GM13976 (cell line): ENCODE data around the gene GTF2H1.
A peak's percentile ranks its signal among the peaks of the same experiment; 100 is the strongest.

Source experiments
- DNase-seq: peaks from one replicate; pipeline ENCODE4 v3.0.0; 2012; ENCODE audit warnings: low spot score
- CTCF ChIP-seq: IDR thresholded peaks from 2 replicates; pipeline ENCODE4 v1.5.1; 2012; ENCODE audit warnings: borderline replicate concordance, mild to moderate bottlenecking; ENCODE audit not compliant: insufficient read depth; ENCODE audit errors: extremely low read depth, missing control alignments, control extremely low read depth
- in situ Hi-C: fragments of 300-500 bp; cut with MboI; formaldehyde crosslinking; loops from one replicate; pipeline ENCODE4 v1.12.0; 2022; ENCODE audit warnings: low sequenced_read_pairs, mixed read lengths, inconsistent platforms; ENCODE audit not compliant: unreplicated experiment

GTF2H1 gene

DNA sequence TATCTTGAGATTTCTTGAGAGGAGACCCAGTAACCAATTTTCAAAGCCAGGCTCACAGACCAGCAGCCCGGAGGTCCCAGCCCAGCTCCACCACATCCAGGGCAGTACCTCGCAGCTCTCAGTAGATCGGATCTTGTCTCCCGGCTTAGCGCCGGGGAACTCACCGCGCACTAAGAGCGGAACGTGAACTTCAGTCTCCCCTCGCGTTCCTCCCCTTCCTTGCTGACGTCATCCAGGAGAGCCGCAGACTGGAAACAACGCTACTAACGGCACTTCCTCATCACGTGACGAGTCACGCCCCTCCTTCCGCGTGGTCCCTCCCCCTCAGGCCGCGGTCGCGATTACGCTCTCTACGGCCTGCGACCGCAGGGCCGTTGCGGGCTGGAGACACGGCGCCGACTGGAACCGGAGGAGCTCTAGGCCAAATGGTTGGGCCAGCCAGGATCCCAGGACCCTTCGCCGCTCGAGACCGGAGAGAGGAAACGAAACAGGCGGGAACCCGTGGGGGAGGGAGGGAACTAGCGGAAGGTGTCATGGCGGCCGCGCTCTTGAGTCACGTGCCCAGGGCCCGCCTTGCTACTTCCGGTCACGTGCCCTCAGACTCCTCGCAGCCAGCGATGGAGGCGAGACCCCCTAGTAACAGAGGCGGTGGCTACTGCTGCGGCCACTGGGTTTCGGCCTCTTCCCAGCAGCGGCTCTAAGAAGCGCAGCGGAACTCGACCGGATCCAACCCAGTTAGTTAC is at the start of gene GTF2H1, which contains the start of gene HPS5:
GTF2H1 (plus strand) TSS at position 599 of the 743 bp plus-strand sequence. CDS start 10,508 bp downstream, outside the sequence.
HPS5 (minus strand) TSS at position 172 of the 743 bp plus-strand sequence. CDS start 4,282 bp downstream, outside the sequence.
- in situ Hi-C loops, result no loop called here
- DNase-seq, result peak; percentile 96
- no peak for TF ChIP-seq CTCF

GRCh38 chr11:18277565-18278271 is 44.6 kb upstream of the GTF2H1 start:
- TF ChIP-seq CTCF, result no peak
- in situ Hi-C loops, result no loop called here
- no peak for DNase-seq

DNA sequence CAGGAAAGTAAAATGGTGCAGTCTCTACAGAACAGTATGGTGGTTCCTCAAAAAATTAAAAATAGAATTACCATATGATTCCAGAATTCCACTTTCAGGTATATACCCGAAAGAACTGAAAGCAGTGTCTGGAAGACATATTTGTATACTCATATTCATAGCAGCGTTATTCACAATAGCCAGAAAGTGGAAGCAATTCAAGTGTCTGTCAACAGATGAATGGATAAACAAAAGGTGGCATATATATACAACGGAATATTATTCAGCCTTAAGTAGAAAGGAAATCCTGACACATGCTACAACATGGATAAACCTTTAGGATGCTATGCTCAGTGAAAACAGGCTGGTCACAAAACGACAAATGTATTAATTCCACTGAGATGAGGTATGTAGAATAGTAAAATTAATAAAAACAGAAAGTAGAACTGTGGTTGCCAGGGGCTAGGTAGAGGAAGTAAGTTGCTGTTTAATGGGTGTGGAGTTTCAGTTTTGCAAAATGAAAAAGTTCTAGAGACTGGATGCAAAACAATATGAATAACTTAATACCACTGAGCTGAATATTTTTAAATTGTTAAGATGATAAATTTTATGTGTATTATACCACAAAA is 41.8 kb upstream of the GTF2H1 start:
- in situ Hi-C loops, result no loop called here
- no peak for TF ChIP-seq CTCF

DNA sequence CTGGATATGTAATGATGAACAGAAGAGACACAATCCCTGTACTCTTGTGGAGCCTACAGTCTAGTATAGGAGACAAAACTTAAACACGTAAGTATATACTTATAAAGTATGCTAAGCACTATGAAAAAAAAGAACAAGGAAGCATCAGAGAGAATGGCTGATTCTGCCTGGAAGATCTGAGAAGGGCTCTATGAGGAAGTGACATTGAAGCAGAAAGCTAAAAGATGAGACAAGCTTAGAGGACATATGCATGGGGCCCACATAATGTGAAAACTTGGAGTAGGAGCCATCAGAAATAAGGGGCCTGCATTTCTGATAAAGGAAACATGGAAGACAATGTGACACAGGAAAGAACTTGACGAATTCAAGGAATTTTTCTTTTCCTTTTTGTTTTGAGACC is 39.7 kb upstream of the GTF2H1 start:
- in situ Hi-C loops, result no loop called here
- DNase-seq, result no peak
- TF ChIP-seq CTCF, result no peak

More for the DNA sequence above, 41.8 kb upstream of the GTF2H1 start:
- peak; percentile 48 for DNase-seq

- DNase-seq, result no peak
- in situ Hi-C loops, result no loop called here
- TF ChIP-seq CTCF, result no peak
These were observed 36.5 kb upstream of the GTF2H1 start for GRCh38 chr11:18285841-18286240.

DNA sequence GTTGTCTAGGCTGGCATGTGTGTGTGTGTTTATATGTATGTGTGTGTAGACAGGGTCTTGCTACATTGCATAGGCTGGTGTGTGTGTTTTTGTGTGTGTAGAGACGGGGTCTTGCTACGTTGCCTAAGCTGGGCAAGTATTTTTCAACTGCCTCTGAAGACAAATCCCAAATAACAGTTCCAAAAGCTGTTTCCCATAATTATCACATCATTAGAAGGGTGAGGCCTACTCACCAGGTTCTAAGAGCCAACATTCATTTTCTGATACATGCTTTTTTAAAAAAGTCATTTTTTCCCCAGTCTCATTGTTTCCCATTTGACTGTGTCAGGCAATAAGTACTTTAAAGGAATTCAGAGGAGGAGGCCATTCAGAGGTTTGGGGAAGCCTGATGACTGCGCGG is 33.5 kb upstream of the GTF2H1 start:
- no peak for DNase-seq
- in situ Hi-C loops, result no loop called here
- TF ChIP-seq CTCF, result no peak
